Effector memory CD4-positive, alpha-beta T cell (primary cell): ENCODE data around the gene ZNF512B.
"Not testable (repeated sequence)": the region's sequence is repeated elsewhere in the genome, so short reads cannot be mapped to it uniquely, and the experiment has no call there.

Experiments
- DNase-seq, 3 donors: peaks; one replicate each; pipeline ENCODE4 v3.0.0-alpha.2; 2020
- H3K27ac ChIP-seq: 2 replicates; pipeline ENCODE4 v1.7.0; 2013; ENCODE audit warnings: mild to moderate bottlenecking, low read length, moderate library complexity; ENCODE audit not compliant: insufficient read depth, poor library complexity, severe bottlenecking
- H3K27me3 ChIP-seq: replicated peaks from 2 replicates; pipeline ENCODE4 v1.7.0; 2013; ENCODE audit warnings: mild to moderate bottlenecking, low read length; ENCODE audit not compliant: insufficient read depth, control insufficient read depth, poor library complexity, severe bottlenecking
- H3K36me3 ChIP-seq: 2 replicates; pipeline ENCODE4 v1.7.0; 2013; ENCODE audit warnings: mild to moderate bottlenecking, low read length, moderate library complexity; ENCODE audit not compliant: control insufficient read depth, insufficient read depth
- H3K4me1 ChIP-seq: 2 replicates; pipeline ENCODE4 v1.7.0; 2013; ENCODE audit warnings: low read length, mild to moderate bottlenecking; ENCODE audit not compliant: control insufficient read depth, insufficient read depth, poor library complexity, severe bottlenecking
- H3K4me3 ChIP-seq: 2 replicates; pipeline ENCODE4 v1.7.0; 2013; ENCODE audit warnings: low read length, low read depth, mild to moderate bottlenecking; ENCODE audit not compliant: insufficient read depth, poor library complexity, severe bottlenecking
- H3K9me3 ChIP-seq: 2 replicates; pipeline ENCODE4 v1.7.0; 2013; ENCODE audit warnings: mild to moderate bottlenecking, low read length, moderate library complexity; ENCODE audit not compliant: control insufficient read depth

Gene ZNF512B

DNA sequence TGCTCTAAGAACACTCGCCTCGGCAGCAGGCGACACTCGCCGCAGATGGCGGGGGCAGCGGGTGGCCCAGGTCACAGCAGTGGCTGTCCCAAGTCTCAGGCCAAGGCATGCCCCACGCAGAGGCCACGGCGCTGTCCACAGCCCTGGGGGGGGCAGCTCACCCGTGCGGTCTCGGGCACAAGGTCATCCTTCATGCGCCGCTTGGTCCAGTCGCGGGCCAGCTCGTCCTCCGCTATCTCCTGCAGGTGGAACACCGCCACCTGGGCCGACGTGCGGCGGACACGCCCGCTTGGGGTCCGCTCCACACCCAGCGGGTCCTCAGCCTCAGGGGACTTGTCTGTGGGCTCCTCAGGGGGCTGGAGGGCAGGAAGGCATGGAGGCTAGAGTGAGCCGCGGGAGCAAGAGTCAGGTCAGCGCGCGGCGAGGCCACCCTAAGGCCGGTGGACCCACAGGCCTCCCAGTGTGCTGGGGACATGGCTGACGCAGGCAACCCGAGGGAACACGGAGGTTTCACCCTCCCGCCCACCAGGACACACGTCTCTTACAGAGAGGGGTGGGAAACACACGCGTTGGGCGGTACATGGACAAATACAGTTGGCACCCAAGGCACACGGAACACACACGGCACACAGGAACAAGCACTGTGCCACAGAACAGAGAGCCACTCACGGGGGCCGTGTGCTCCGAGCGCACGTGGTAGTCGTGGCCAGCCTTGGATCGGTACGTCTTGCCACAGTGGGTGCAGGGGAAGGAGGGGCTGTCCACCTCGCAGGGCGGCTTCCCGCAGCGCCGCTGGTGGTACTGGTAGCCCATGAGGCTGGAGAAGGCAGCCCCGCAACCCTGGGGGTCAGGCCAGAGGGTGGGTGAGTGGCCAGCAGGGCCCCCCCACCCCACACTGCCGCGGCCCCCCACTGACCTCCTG, 7.0 kb downstream of the ZNF512B start:
- Histone ChIP-seq H3K9me3 (no peaks in the 10 kb centered on the region), H3K27me3 (no peaks in the 10 kb centered on the region), H3K4me1 (peaks cover 5% of the 10 kb centered on the region), H3K4me3 (no peak overlapping the region), H3K27ac (no peak overlapping the region), H3K36me3 (peaks cover 34% of the 10 kb centered on the region)
- no peak for DNase-seq

- Histone ChIP-seq H3K27ac (no peak overlapping the region), H3K36me3 (peaks cover 34% of the 10 kb centered on the region), H3K4me1 (peaks cover 13% of the 10 kb centered on the region), H3K4me3 (no peak overlapping the region), H3K27me3 (no peaks in the 10 kb centered on the region), H3K9me3 (no peaks in the 10 kb centered on the region)
- no peak for DNase-seq
These were observed 7.9 kb downstream of the ZNF512B start for GRCh38 chr20:63961664-63962425.

DNA sequence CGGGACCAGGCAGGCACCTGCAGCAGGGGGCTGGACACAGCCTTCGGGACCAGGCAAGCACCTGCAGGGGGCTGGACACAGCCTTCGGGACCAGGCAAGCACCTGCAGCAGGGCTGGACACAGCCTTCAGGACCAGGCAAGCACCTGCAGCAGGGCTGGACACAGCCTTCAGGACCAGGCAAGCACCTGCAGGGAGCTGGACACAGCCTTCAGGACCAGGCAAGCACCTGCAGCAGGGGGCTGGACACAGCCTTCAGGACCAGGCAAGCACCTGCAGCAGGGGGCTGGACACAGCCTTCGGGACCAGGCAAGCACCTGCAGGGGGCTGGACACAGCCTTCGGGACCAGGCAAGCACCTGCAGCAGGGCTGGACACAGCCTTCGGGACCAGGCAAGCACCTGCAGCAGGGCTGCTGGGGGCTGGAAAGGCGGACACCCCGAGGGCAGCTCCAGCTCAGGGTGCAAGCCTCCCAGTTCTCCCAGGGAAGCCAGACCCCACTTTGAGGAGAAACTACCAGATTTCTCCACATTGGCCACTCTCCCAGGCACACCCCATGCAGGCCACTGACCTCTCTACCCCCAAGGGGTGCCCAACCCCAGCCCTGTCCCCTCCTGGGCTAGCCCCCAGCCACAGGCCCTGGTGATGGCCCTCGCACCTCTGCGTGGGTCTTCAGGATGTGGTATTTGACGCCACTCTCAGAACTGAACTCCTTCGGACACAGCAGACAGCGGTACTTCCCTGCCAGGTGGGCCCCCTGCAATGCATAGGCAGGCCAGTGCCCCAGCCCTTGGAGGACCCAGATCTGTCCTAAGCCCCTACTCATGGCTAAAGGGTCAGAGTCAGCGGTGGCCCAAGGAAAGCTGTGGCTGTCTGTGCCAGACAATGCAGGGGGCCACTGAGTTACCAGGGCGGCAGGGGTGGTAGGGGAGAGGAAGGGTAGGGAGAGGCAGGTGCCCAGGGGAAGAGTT, 8.8 kb downstream of the ZNF512B start:
- H3K27me3 ChIP-seq, H3K9me3 ChIP-seq, H3K27ac ChIP-seq, DNase-seq, H3K4me3 ChIP-seq: not testable (repeated sequence)
- Histone ChIP-seq H3K4me1 (peaks cover 17% of the 10 kb centered on the region), H3K36me3 (peaks cover 34% of the 10 kb centered on the region)

DNA sequence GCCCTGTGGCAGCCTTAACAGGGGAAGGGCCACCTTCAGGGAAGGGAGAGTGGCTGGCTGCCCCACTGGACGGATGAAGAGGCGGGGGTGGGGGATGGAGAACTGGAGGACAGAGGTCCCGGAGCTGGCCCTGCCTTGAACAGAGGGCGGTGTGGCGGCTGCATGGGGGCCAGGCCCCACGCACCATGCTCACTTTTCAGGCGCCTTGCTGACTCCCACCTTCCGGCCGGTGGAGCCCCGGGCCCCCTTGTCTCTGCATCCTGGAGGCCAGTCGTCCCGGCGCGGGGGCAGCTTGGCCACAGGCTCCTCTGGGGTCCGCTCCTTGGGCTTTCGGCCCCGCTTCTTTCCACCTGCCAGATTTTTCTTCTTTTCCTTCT, 10.0 kb downstream of the ZNF512B start:
- Histone ChIP-seq H3K27ac (no peak overlapping the region), H3K36me3 (peaks cover 34% of the 10 kb centered on the region), H3K4me1 (peaks cover 26% of the 10 kb centered on the region), H3K27me3 (no peaks in the 10 kb centered on the region), H3K9me3 (no peaks in the 10 kb centered on the region), H3K4me3 (no peak overlapping the region)
- no peak for DNase-seq

DNA sequence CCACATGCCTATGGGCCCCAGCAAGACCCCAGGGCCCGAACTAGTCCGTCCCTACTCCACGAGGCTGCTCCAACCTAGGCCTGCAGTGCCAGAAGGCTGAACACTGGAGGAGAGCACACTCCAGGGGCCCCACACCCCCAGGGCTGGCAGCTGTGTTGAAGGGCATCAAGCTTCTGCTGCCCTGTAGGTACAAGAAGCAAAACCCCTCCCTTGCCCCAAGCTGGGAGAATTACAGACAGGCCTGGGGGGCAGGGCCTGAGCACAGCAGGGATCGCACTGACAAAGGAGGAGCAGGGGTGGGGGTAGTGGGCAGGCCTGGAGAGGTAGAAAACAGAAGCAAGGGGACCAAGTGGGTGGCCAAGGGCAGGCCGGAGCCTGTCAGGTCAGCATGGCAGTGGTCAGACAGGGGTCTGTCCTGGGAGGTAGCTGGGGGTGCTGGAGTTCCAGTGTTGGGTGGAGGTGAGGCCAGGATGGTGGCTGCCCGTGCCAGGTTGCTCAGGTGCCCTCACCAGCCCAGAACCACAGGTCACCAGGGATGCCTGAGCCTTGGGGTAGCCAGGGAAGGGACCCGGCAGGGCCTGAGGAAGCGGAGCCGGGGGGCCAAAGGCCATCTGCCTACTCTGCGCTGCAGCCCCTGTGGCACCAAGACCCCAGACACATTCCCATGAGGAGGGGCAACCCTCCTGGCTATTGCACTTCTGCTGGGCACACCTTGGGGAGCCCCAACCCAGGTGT, 10.6 kb downstream of the ZNF512B start:
- Histone ChIP-seq H3K27ac (no peak overlapping the region), H3K4me1 (peaks cover 32% of the 10 kb centered on the region), H3K4me3 (no peak overlapping the region), H3K36me3 (peaks cover 34% of the 10 kb centered on the region), H3K9me3 (no peaks in the 10 kb centered on the region), H3K27me3 (no peaks in the 10 kb centered on the region)
- no peak for DNase-seq

DNA sequence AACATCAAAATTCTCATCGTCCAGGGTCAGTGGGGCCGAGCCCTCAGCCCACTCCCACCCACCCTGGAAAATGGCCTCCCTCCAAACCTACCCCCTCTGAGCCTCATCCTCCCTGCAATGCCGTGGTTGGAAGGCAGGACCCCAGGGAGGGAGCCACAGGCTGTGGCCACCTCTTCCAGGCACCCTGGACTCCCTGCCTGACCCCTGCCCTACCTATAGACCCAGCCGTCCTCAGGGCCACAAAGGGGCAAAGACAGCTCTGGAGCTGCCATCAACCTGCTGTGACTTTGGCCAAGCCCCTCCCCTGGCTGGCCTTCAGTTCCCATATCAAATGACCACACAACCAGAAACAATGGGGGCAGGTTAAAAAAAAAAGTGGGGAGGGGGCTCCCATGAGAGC, 11.3 kb downstream of the ZNF512B start:
- no peak overlapping the region for H3K4me3 ChIP-seq
- DNase-seq = no peak
- H3K4me1 ChIP-seq = peaks cover 37% of the 10 kb centered on the region
- no peaks in the 10 kb centered on the region for H3K27me3 ChIP-seq
- peaks cover 28% of the 10 kb centered on the region for H3K36me3 ChIP-seq
- no peak overlapping the region for H3K27ac ChIP-seq
- H3K9me3 ChIP-seq = no peaks in the 10 kb centered on the region

GRCh38 chr20:63957690-63958441, 11.9 kb downstream of the ZNF512B start:
- no peak for DNase-seq
- H3K4me3 ChIP-seq = no peak overlapping the region

DNA sequence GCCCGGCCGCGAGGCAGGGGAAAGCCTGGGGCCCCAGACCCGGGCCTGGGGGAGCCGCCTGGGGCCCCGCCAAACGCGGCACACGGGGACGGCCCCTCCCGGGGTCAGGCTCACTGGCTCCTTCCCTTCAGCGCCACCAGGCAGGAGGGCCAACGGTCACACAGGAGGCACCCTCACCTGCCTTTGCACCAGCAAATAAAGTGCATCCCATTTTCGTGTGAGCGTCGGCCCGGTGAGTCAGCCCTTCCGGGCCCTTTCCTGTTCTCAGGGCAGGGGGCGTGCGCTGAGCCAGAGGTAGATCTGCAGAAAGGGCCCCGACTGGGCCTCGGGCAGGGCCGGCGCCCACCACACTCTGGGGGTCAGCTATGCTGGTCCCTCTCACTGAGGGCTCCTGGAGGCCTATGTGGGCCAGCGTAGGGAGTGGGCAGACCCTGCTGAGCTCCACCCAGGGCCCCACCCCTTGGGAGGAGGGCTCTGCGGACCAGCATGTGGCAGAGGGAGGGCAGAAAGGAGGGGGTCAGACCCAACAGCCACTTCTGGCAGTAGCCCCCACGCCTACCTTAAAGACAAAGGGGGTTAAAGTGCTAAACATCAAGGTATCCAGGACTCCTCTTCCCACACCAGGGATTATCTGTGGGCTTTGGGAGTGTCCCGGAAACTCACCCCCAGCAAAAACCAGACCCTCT, 12.6 kb downstream of the ZNF512B start:
- no peaks in the 10 kb centered on the region for H3K27me3 ChIP-seq
- H3K4me1 ChIP-seq = peaks cover 42% of the 10 kb centered on the region
- DNase-seq = peak; percentile 55 to 61 (median 57)
- no peaks in the 10 kb centered on the region for H3K9me3 ChIP-seq
- peak overlapping the region; percentile 68 for H3K27ac ChIP-seq
- peak overlapping the region; percentile 55 for H3K4me3 ChIP-seq
- peaks cover 20% of the 10 kb centered on the region for H3K36me3 ChIP-seq

More at GRCh38 chr20:63957690-63958441, 11.9 kb downstream of the ZNF512B start:
- Histone ChIP-seq H3K27me3 (no peaks in the 10 kb centered on the region), H3K36me3 (peaks cover 23% of the 10 kb centered on the region), H3K27ac (peak overlapping the region; percentile 68), H3K9me3 (no peaks in the 10 kb centered on the region), H3K4me1 (peaks cover 37% of the 10 kb centered on the region)
